Omental fat pad (tissue), 4 donors: ENCODE results near the gene CDC37L1. TPM values are rescaled to one million over a fixed set of nuclear protein-coding genes. Genes with fewer than 3 reads are reported as not detected.

Source experiments
- ATAC-seq: fragments of 150-250 bp; one replicate; pipeline ENCODE4 v1.9.1; 2016; ENCODE audit warnings: mild to moderate bottlenecking, moderate library complexity; ENCODE audit not compliant: low FRiP score
- DNase-seq: peaks from one replicate; pipeline ENCODE4 v3.0.0-alpha.2; 2019; ENCODE audit warnings: low spot score
- total RNA-seq, 4 donors: library from RNA; depleted of rRNA; stranded (reverse); fragments of >200 nt; gene quantifications; one replicate each; pipeline ENCODE4 v1.1.0, GENCODE V29; 2016
- TF ChIP-seq, protein P1 (sequence below), 3 donors: fragments of 450-650 bp; IDR thresholded peaks; one replicate each; pipeline ENCODE4 v1.5.1; 2016 to 2017; ENCODE audit warnings: antibody characterized with exemption in 3 of 3, mild to moderate bottlenecking in 3 of 3, moderate library complexity in 2 of 3

CDC37L1 gene
- total RNA-seq, 4 donors from 2014 or later: 26.3 to 46.1 (median 31.2) TPM

DNA sequence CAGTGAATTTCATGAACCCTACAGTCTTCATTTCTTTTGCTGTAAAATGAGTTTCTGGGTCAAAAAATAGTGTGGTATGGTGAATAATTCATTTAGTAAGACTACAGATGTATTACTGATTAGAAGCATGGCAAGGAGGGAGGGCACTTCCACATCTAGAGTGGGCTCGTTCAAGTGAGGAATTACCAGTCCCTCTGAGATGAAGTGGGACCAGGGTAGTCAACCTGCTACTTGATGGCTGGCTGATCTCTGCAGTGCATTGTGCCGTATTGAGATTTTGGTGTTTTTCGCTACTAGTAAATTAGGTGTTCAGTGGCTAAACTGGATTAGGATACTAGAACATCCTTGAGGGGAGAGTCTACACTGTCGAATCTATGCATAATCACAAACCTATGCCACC is 10.8 kb downstream of the CDC37L1 start:
- DNase-seq (no peak), ATAC-seq (no peak)
- TF ChIP-seq, protein P1, sequence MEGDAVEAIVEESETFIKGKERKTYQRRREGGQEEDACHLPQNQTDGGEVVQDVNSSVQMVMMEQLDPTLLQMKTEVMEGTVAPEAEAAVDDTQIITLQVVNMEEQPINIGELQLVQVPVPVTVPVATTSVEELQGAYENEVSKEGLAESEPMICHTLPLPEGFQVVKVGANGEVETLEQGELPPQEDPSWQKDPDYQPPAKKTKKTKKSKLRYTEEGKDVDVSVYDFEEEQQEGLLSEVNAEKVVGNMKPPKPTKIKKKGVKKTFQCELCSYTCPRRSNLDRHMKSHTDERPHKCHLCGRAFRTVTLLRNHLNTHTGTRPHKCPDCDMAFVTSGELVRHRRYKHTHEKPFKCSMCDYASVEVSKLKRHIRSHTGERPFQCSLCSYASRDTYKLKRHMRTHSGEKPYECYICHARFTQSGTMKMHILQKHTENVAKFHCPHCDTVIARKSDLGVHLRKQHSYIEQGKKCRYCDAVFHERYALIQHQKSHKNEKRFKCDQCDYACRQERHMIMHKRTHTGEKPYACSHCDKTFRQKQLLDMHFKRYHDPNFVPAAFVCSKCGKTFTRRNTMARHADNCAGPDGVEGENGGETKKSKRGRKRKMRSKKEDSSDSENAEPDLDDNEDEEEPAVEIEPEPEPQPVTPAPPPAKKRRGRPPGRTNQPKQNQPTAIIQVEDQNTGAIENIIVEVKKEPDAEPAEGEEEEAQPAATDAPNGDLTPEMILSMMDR (IDR thresholded peaks at IDR 0.05): no peak

DNA sequence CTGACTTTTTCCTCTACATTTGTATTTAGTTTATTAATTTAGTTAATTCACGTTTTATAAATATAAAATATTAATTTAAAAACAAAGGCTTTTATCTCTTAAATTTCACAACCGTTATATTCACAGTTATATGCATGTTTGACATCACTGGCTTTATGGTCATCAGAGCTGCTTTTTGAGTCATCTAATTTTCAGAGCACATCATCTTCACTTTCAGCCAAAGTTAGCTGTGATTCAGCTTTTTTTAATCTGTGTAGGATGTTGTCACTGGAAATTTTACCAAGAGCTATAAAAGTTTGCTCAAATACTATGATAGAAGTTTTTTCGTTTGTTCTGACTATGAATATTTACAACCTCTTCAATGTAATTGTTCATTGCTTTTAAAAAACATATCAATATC is 12.4 kb downstream of the CDC37L1 start:
- DNase-seq (no peak), ATAC-seq (peak; percentile 60)
- TF ChIP-seq, protein P1 (IDR thresholded peaks at IDR 0.05): no peak

DNA sequence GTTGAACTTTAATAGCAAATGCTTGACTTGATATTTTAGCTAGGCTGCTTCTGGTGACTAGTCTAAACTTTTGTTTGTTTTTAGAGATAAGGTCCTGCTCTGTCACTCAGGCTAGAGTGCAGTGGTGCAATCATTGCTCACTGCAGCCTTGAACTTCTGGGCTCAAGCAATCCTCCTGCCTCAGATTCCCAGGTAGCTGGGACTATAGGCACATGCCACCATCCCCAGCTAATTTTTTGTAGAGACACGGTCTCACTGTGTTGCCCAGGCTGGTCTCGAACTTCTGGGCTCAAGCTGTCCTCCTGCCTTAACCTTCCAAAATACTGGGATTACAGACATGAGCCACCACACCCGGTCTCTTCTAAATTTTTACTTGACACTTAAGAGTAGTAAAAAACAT is 20.7 kb downstream of the CDC37L1 start:
- ATAC-seq: no peak
- TF ChIP-seq, protein P1 (IDR thresholded peaks at IDR 0.05): no peak
- no peak for DNase-seq

DNA sequence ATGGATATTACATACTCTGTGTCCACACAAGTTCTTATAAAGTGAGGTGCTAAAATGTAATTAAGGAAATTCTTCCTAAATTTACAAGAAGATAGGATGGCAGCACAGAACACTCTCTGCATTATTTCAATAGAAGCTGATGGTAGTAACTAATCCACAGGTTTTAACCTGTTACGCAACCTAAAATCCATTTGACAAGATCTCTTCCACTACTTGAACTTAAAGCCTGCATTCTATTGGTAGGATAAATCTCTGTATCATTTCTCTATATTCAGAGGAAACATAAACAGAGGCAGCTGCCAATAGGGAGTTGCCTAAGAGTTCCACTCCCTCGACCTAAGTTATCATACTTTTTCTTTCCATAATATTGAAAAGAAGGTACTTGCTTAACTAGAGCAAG is 21.6 kb downstream of the CDC37L1 start:
- DNase-seq (no peak), ATAC-seq (no peak)
- TF ChIP-seq, protein P1 (IDR thresholded peaks at IDR 0.05): no peak

DNA sequence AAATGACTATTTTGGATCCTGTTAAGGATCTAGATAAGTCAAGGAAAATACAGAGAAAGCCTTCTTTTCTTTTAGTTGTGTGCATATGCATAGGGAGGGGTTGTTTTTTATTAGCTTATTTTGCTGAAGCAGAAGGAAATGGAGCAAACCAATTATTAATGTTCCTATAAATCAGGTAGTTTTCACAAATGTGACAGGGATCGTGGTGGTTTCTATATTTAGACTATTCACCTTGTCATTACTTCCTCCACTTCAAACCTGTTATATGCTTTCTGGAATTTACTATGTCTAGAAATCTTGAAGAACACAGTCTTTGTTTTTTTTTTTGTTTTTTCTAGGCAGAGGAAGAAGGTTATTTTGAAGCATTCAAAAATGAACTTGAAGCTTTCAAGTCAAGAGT is 22.2 kb downstream of the CDC37L1 start:
- TF ChIP-seq, protein P1 (IDR thresholded peaks at IDR 0.05): no peak
- ATAC-seq (no peak), DNase-seq (no peak)

DNA sequence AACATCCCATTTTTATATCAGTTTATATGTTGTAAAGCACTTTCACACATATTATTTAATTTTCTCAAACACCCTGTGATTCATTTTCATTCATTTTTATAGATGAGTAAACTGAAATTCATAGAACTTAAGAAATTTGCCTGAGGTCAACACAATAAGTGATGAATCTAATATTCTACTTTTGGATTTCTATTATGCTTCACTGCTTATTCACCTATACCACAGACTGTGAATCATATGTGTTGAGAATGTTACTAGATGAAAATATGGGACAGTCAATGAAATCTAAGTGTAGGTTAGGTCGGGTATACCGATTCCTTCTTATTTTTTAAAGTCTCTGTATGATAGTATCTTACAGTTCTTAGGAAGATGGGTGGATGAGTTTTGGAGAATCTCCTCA is 24.8 kb downstream of the CDC37L1 start:
- no peak for DNase-seq
- TF ChIP-seq, protein P1 (IDR thresholded peaks at IDR 0.05): no peak
- no peak for ATAC-seq

DNA sequence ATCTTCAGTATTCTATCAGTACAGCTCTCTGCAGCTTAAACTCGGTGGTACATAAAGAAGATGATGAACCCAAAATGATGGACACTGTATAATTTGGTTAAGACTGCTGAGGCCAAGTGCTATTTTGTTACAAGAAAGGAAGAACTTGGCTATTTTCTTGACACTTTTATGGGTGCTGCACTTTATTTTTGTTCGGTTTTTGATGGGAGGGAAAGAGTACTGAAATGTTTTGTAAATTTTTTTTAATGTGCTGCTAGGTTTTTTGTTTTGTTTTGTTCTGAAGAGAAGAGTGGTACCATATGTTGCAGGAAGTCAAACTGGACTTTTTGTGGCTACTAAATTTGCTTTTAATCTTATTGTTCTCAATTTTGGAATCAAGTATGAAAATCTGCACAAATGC is 26.7 kb downstream of the CDC37L1 start:
- TF ChIP-seq, protein P1 (IDR thresholded peaks at IDR 0.05): no peak
- DNase-seq: no peak
- ATAC-seq: no peak
